Smooth muscle cell (in vitro differentiated cells): Measurements from ENCODE around the gene HEXD. TPM values are rescaled to one million over a fixed set of nuclear protein-coding genes. Genes with fewer than 3 reads are reported as not detected.

Experiments used
- DNase-seq: peaks from one replicate; lab custom pipeline; 2025; ENCODE audit not compliant: unreplicated experiment; lab: John Stamatoyannopoulos, UW
- H2AFZ ChIP-seq: fragments of 200-600 bp; sonication (generic); 2 replicates; pipeline ENCODE4 v1.6.0; 2016; ENCODE audit warnings: antibody characterized with exemption, low read depth, mild to moderate bottlenecking
- H3F3A ChIP-seq: fragments of 200-600 bp; sonication (generic); 2 replicates; pipeline ENCODE4 v1.6.0; 2017; ENCODE audit warnings: antibody characterized with exemption, low read depth
- H3K27ac ChIP-seq: fragments of 200-600 bp; sonication (generic); 2 replicates; pipeline ENCODE4 v1.5.1; 2016; ENCODE audit warnings: low read depth, mild to moderate bottlenecking
- H3K27me3 ChIP-seq: fragments of 200-600 bp; sonication (generic); 2 replicates; pipeline ENCODE4 v1.6.1; 2016; ENCODE audit warnings: low read depth, mild to moderate bottlenecking
- H3K36me3 ChIP-seq: fragments of 200-600 bp; sonication (generic); 2 replicates; pipeline ENCODE4 v1.5.1; 2016; ENCODE audit warnings: low read depth
- H3K4me1 ChIP-seq: fragments of 200-600 bp; sonication (generic); 2 replicates; pipeline ENCODE4 v1.5.1; 2016; ENCODE audit warnings: low read depth
- H3K4me2 ChIP-seq: fragments of 200-600 bp; sonication (generic); 2 replicates; pipeline ENCODE4 v1.6.0; 2016; ENCODE audit warnings: mild to moderate bottlenecking
- H3K4me3 ChIP-seq: fragments of 200-600 bp; sonication (generic); 2 replicates; pipeline ENCODE4 v1.5.1; 2016; ENCODE audit warnings: mild to moderate bottlenecking
- H3K79me2 ChIP-seq: fragments of 200-600 bp; sonication (generic); 2 replicates; pipeline ENCODE4 v1.6.0; 2016; ENCODE audit warnings: low read depth, mild to moderate bottlenecking
- H3K9ac ChIP-seq: fragments of 200-600 bp; sonication (generic); 2 replicates; pipeline ENCODE4 v1.6.0; 2016; ENCODE audit warnings: low read depth
- H3K9me3 ChIP-seq: fragments of 200-600 bp; sonication (generic); replicated peaks from 2 replicates; pipeline ENCODE4 v1.5.1; 2016; ENCODE audit warnings: low read depth
- H4K20me1 ChIP-seq: fragments of 200-600 bp; sonication (generic); 2 replicates; pipeline ENCODE4 v1.6.0; 2016; ENCODE audit warnings: low read depth
- WGBS: methylation state at CpG from one replicate; pipeline ENCODE4 v1.1.7; 2016; ENCODE audit warnings: low lambda C conversion rate; 5-methylcytosine and 5-hydroxymethylcytosine counted together
- polyA plus RNA-seq: library from polyadenylated mRNA; unstranded; fragments of >200 nt; fragmentation: Nextera tagmentation; extraction: Ambion mirVana; gene quantifications from 2 replicates; pipeline ENCODE4 v1.2.1, GENCODE V29; 2016
- total RNA-seq: library from RNA; depleted of rRNA; stranded (reverse); fragments of >200 nt; gene quantifications from 2 replicates; pipeline ENCODE4 v1.2.3, GENCODE V29; 2014
- TF ChIP-seq, protein P1 (sequence below): fragments of 200-600 bp; sonication (generic); IDR thresholded peaks from 2 replicates; pipeline ENCODE4 v1.5.1; 2017; ENCODE audit warnings: borderline replicate concordance, mild to moderate bottlenecking, antibody characterized with exemption; ENCODE audit not compliant: insufficient read depth, poor library complexity, severe bottlenecking

HEXD gene
- total and polyA plus RNA-seq, 2 experiments from 2014 or later, result 1.5 to 9.2 TPM

GRCh38 chr17:82463925-82464566, 45.9 kb downstream of the HEXD start:
- H3K4me2 ChIP-seq, result no peak overlapping the region
- H3K4me1 ChIP-seq, result no peaks in the 10 kb centered on the region
- DNase-seq, result no peak
- no peak overlapping the region for H3K4me3 ChIP-seq
- H3F3A ChIP-seq, result no peaks in the 10 kb centered on the region
- H2AFZ ChIP-seq, result no peak overlapping the region
- no peaks in the 10 kb centered on the region for H3K27me3 ChIP-seq
- H3K9ac ChIP-seq, result no peak overlapping the region
- peaks cover 33% of the 10 kb centered on the region for H4K20me1 ChIP-seq
- TF ChIP-seq, protein P1, sequence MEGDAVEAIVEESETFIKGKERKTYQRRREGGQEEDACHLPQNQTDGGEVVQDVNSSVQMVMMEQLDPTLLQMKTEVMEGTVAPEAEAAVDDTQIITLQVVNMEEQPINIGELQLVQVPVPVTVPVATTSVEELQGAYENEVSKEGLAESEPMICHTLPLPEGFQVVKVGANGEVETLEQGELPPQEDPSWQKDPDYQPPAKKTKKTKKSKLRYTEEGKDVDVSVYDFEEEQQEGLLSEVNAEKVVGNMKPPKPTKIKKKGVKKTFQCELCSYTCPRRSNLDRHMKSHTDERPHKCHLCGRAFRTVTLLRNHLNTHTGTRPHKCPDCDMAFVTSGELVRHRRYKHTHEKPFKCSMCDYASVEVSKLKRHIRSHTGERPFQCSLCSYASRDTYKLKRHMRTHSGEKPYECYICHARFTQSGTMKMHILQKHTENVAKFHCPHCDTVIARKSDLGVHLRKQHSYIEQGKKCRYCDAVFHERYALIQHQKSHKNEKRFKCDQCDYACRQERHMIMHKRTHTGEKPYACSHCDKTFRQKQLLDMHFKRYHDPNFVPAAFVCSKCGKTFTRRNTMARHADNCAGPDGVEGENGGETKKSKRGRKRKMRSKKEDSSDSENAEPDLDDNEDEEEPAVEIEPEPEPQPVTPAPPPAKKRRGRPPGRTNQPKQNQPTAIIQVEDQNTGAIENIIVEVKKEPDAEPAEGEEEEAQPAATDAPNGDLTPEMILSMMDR, result no peak
- H3K9me3 ChIP-seq, result no peaks in the 10 kb centered on the region
- peaks cover 7% of the 10 kb centered on the region for H3K36me3 ChIP-seq
- no peak overlapping the region for H3K27ac ChIP-seq
- H3K79me2 ChIP-seq, result peaks cover 16% of the 10 kb centered on the region
- 98% methylated on average over 7 of the region's 7 CpGs for WGBS

- H3F3A ChIP-seq, result no peaks in the 10 kb centered on the region
- H3K27me3 ChIP-seq, result no peaks in the 10 kb centered on the region
- H3K4me1 ChIP-seq, result no peaks in the 10 kb centered on the region
- no peak overlapping the region for H3K4me3 ChIP-seq
- WGBS, result 98% methylated on average over 11 of the region's 11 CpGs
- H3K27ac ChIP-seq, result no peak overlapping the region
- DNase-seq, result no peak
- H3K36me3 ChIP-seq, result peaks cover 7% of the 10 kb centered on the region
- H2AFZ ChIP-seq, result no peak overlapping the region
- no peaks in the 10 kb centered on the region for H3K9me3 ChIP-seq
- no peak overlapping the region for H3K4me2 ChIP-seq
- H4K20me1 ChIP-seq, result peaks cover 31% of the 10 kb centered on the region
- TF ChIP-seq, protein P1, result no peak
- H3K9ac ChIP-seq, result no peak overlapping the region
- H3K79me2 ChIP-seq, result peaks cover 11% of the 10 kb centered on the region
Observed at GRCh38 chr17:82464567-82464929, 46.4 kb downstream of the HEXD start.

DNA sequence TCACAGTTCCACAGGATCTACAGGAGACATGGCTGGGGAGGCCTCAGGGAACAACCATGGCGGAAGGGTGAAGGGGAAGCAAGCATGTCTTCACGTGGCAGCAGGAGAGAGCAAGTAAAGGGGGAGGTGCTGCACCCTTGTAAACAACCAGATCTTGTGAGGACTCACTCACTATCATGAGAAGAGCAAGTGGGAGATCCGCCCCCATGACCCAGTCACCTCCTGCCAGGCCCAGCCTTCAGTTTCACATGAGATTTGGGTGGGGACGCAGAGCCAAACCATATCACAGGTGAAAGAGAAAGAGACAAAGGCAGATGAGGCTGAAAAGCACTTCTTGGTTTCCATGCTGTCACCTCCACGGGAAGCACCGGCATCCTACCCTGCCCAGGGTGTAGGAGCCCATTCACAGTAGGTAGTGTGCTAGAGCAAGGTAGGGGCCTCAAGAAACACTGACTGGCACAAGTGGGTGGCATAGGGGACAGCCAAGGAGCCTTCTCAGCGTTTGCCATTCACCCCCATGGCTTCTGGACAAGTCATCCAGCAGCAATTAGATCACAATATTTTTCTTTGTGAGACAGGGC, 47.0 kb downstream of the HEXD start:
- Histone ChIP-seq H3F3A (no peaks in the 10 kb centered on the region), H2AFZ (no peak overlapping the region), H3K9me3 (no peaks in the 10 kb centered on the region), H3K79me2 (peaks cover 7% of the 10 kb centered on the region), H3K27me3 (no peaks in the 10 kb centered on the region), H3K4me1 (no peaks in the 10 kb centered on the region), H3K4me3 (no peak overlapping the region), H4K20me1 (peaks cover 27% of the 10 kb centered on the region), H3K4me2 (no peak overlapping the region), H3K36me3 (peaks cover 7% of the 10 kb centered on the region), H3K27ac (no peak overlapping the region), H3K9ac (no peak overlapping the region)
- TF ChIP-seq, protein P1, result no peak
- 96% methylated on average over 7 of the region's 7 CpGs for WGBS
- no peak for DNase-seq

GRCh38 chr17:82468692-82469091, 50.5 kb downstream of the HEXD start:
- Histone ChIP-seq H3F3A (no peaks in the 10 kb centered on the region), H3K27ac (no peak overlapping the region), H3K79me2 (no peaks in the 10 kb centered on the region), H3K4me3 (no peak overlapping the region), H3K9ac (no peak overlapping the region), H4K20me1 (peaks cover 15% of the 10 kb centered on the region), H3K36me3 (peaks cover 7% of the 10 kb centered on the region), H2AFZ (no peak overlapping the region), H3K4me1 (no peaks in the 10 kb centered on the region), H3K4me2 (no peak overlapping the region), H3K9me3 (no peaks in the 10 kb centered on the region), H3K27me3 (no peaks in the 10 kb centered on the region)
- 56% methylated on average over 7 of the region's 7 CpGs for WGBS
- no peak for DNase-seq
- TF ChIP-seq, protein P1, result no peak
